PC-3 (cell line): ENCODE results near the gene ARRDC5. TPM values are rescaled to one million over a fixed set of nuclear protein-coding genes. Genes with fewer than 3 reads are reported as not detected.
"Not testable (repeated sequence)": the region's sequence is repeated elsewhere in the genome, so short reads cannot be mapped to it uniquely, and the experiment has no call there.

Source experiments
- ATAC-seq: fragments of 200-7000 bp; cut with Tn5 transposase; 2 replicates; pipeline ENCODE4 v1.9.1; 2020; ENCODE audit warnings: mild to moderate bottlenecking, moderate library complexity
- BruUV-seq: library from RNA; stranded (reverse); fragments of 400-500 nt; replicated peaks from 2 replicates; lab custom pipeline; 2021; lab: Mats Ljungman, UMichigan
- CTCF ChIA-PET: fragments of 300-600 bp; sonication (Branson Sonifier 250); formaldehyde crosslinking; loops from one replicate; lab custom pipeline; 2022; ENCODE audit warnings: antibody characterized with exemption; lab: Charles Lee
- POLR2A ChIA-PET: fragments of 300-600 bp; sonication (Branson Sonifier 250); formaldehyde crosslinking; loops from one replicate; lab custom pipeline; 2022; ENCODE audit warnings: antibody characterized with exemption; ENCODE audit not compliant: unreplicated experiment; lab: Charles Lee
- DNase-seq: peaks from one replicate; pipeline ENCODE4 v3.0.0-alpha.2; 2015
- H2AFZ ChIP-seq: fragments of 300-600 bp; sonication (generic); 2 replicates; pipeline ENCODE4 v1.6.0; 2016; ENCODE audit warnings: antibody characterized with exemption, low read length
- H3F3A ChIP-seq: fragments of 300-600 bp; sonication (generic); one replicate; pipeline ENCODE4 v1.6.0; 2017; ENCODE audit warnings: antibody characterized with exemption, low read length, control low read depth, mild to moderate bottlenecking; ENCODE audit not compliant: unreplicated experiment
- H3K27ac ChIP-seq: fragments of 300-600 bp; sonication (generic); 2 replicates; pipeline ENCODE4 v1.5.1; 2016; ENCODE audit warnings: mild to moderate bottlenecking, low read length
- H3K27me3 ChIP-seq: fragments of 300-600 bp; sonication (generic); 2 replicates; pipeline ENCODE4 v1.6.1; 2016; ENCODE audit warnings: low read length, mixed read lengths
- H3K36me3 ChIP-seq: fragments of 300-600 bp; sonication (generic); 2 replicates; pipeline ENCODE4 v1.6.1; 2016; ENCODE audit warnings: low read depth, mixed run types, low read length, mixed read lengths
- H3K4me1 ChIP-seq: fragments of 300-600 bp; sonication (generic); 2 replicates; pipeline ENCODE4 v1.5.1; 2016; ENCODE audit warnings: low read length; ENCODE audit not compliant: insufficient read depth
- H3K4me2 ChIP-seq: fragments of 300-600 bp; sonication (generic); 2 replicates; pipeline ENCODE4 v1.6.0; 2016; ENCODE audit warnings: low read length
- H3K4me3 ChIP-seq: fragments of 300-600 bp; sonication (generic); 2 replicates; pipeline ENCODE4 v1.5.1; 2016; ENCODE audit warnings: mild to moderate bottlenecking, low read length, mixed read lengths
- H3K79me2 ChIP-seq: fragments of 300-600 bp; sonication (generic); 2 replicates; pipeline ENCODE4 v1.6.1; 2017; ENCODE audit warnings: low read length, mixed read lengths
- H3K9ac ChIP-seq: fragments of 300-600 bp; sonication (generic); 2 replicates; pipeline ENCODE4 v1.6.0; 2016; ENCODE audit warnings: mild to moderate bottlenecking, low read length
- H3K9me2 ChIP-seq: fragments of 300-600 bp; sonication (generic); replicated peaks from 2 replicates; pipeline ENCODE4 v1.6.1; 2016; ENCODE audit warnings: mixed run types, low read length, mixed read lengths
- H3K9me3 ChIP-seq: fragments of 300-600 bp; sonication (generic); 2 replicates; pipeline ENCODE4 v1.6.1; 2016; ENCODE audit warnings: low read length, mixed read lengths
- H4K20me1 ChIP-seq: fragments of 300-600 bp; sonication (generic); 2 replicates; pipeline ENCODE4 v1.6.1; 2016; ENCODE audit warnings: low read length, mixed read lengths
- EZH2 ChIP-seq: fragments of 300-600 bp; sonication (generic); IDR thresholded peaks from one replicate; pipeline ENCODE4 v1.6.1; 2017; ENCODE audit warnings: antibody characterized with exemption, mild to moderate bottlenecking, low read length; ENCODE audit not compliant: unreplicated experiment
- EZH2phosphoT487 ChIP-seq: fragments of 300-600 bp; sonication (generic); IDR thresholded peaks from 2 replicates; pipeline ENCODE4 v1.6.1; 2018; ENCODE audit warnings: mild to moderate bottlenecking, antibody characterized with exemption, low read length, borderline replicate concordance
- intact Hi-C: fragments of 100-400 bp; cut with micrococcal nuclease; formaldehyde crosslinking; loops from 2 replicates; pipeline ENCODE4 v1.9.0; 2023
- total RNA-seq: library from RNA; depleted of rRNA; stranded (reverse); fragments of >200 nt; gene quantifications from 2 replicates; pipeline ENCODE4 v1.2.3, GENCODE V29; 2014
- TF ChIP-seq, protein P1 (sequence below): fragments of 300-600 bp; sonication (generic); conservative IDR thresholded peaks from 2 replicates; pipeline ENCODE4 v1.5.1; 2017; ENCODE audit warnings: antibody characterized with exemption, low read depth, mild to moderate bottlenecking, low read length

The ARRDC5 gene
- total RNA-seq, 1 experiment from 2014 or later: not detected

DNA sequence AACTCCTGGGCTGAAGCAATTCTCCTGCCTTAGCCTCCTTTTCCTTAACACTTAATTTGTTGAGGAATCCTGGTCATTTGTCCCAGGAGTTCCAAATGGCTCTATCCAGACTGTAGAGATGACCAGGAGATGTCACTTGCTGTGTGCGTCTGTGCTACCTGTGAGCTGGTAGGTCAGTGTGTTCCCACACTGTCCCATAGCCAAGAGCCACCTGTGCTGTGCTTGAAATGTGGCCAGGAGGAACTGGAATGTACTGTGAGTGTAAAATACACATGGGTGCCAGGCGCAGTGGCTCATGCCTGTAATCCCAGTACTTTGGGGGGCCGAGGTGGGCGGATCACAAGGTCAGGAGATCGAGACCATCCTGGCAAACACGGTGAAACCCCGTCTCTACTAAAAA, 36.8 kb upstream of the ARRDC5 start:
- BruUV-seq: no TSS peak
- H3K27me3 ChIP-seq: no peaks in the 10 kb centered on the region
- no peaks in the 10 kb centered on the region for H3F3A ChIP-seq
- intact Hi-C loops: no loop called here
- H3K27ac ChIP-seq: no peak overlapping the region
- ChIA-PET CTCF (no interaction called here), POLR2A (no interaction called here)
- no peak overlapping the region for H2AFZ ChIP-seq
- H3K9me3 ChIP-seq: no peaks in the 10 kb centered on the region
- peaks cover 64% of the 10 kb centered on the region for H3K79me2 ChIP-seq
- H3K9me2 ChIP-seq: no peaks in the 10 kb centered on the region
- no peak overlapping the region for H3K9ac ChIP-seq
- ATAC-seq (no peak), DNase-seq (no peak)
- H3K4me3 ChIP-seq: no peak overlapping the region
- no peak for TF ChIP-seq EZH2phosphoT487
- TF ChIP-seq, protein P1, sequence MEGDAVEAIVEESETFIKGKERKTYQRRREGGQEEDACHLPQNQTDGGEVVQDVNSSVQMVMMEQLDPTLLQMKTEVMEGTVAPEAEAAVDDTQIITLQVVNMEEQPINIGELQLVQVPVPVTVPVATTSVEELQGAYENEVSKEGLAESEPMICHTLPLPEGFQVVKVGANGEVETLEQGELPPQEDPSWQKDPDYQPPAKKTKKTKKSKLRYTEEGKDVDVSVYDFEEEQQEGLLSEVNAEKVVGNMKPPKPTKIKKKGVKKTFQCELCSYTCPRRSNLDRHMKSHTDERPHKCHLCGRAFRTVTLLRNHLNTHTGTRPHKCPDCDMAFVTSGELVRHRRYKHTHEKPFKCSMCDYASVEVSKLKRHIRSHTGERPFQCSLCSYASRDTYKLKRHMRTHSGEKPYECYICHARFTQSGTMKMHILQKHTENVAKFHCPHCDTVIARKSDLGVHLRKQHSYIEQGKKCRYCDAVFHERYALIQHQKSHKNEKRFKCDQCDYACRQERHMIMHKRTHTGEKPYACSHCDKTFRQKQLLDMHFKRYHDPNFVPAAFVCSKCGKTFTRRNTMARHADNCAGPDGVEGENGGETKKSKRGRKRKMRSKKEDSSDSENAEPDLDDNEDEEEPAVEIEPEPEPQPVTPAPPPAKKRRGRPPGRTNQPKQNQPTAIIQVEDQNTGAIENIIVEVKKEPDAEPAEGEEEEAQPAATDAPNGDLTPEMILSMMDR: no peak
- TF ChIP-seq EZH2: no peak
- no peak overlapping the region for H3K4me2 ChIP-seq
- no peaks in the 10 kb centered on the region for H3K4me1 ChIP-seq
- H4K20me1 ChIP-seq: peaks cover 34% of the 10 kb centered on the region
- peaks cover 64% of the 10 kb centered on the region for H3K36me3 ChIP-seq

DNA sequence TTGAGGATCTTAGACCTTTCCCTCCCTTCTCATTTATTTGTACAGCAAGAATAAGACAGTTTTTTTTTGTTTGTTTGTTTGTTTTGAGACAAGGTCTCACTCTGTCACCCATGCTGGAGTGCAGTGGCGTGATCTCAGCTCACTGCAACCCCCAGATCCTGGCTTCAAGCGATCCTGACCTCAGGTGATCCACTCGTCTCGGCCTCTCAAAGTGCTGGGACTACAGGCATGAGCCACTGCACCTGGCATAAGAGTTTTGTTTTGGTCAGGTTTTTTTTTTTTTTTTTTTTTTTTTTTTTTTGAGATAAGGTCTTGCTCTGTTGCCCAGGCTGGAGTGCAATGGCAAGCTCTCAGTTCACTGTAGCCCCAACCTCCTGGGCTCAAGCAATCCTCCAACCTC, 35.8 kb upstream of the ARRDC5 start:
- H3K9me2 ChIP-seq, H2AFZ ChIP-seq, POLR2A ChIA-PET, H3K4me3 ChIP-seq, H3K9me3 ChIP-seq, BruUV-seq, H3K9ac ChIP-seq, ATAC-seq, DNase-seq, intact Hi-C loops, H3F3A ChIP-seq, H3K27me3 ChIP-seq, CTCF ChIA-PET, H3K4me2 ChIP-seq, H3K27ac ChIP-seq, H3K4me1 ChIP-seq: not testable (repeated sequence)
- Histone ChIP-seq H3K36me3 (peaks cover 64% of the 10 kb centered on the region), H3K79me2 (peaks cover 67% of the 10 kb centered on the region), H4K20me1 (peaks cover 37% of the 10 kb centered on the region)

DNA sequence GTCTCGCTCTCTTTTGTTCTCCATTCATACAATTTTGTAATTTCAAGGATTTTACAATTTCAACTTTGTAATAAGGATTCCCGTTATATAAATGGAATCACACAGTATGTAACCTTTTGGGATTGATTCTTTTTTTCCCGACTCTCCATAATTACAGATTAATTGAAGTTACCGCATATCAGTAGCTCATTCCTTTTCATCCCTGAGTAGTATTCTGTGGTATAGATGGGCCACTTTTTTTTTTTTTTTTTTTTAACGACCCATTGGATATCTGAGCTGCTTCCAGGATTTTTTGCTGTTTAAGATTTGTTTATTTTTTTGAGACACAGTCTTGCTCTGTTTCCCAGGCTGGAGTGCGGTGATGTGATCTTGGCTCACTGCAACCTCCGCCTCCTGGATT, 34.4 kb upstream of the ARRDC5 start:
- no peak overlapping the region for H2AFZ ChIP-seq
- no peak overlapping the region for H3K27ac ChIP-seq
- H4K20me1 ChIP-seq: peaks cover 47% of the 10 kb centered on the region
- ATAC-seq: no peak
- peaks cover 17% of the 10 kb centered on the region for H3K4me1 ChIP-seq
- H3K4me3 ChIP-seq: no peak overlapping the region
- H3K27me3 ChIP-seq: no peaks in the 10 kb centered on the region
- ChIA-PET CTCF (interaction anchor here (0.6 kb wide), 1 partner anchor 128 kb away, joined by 9 read pairs; no protein-coding TSS in a partner anchor), POLR2A (no interaction called here)
- H3K79me2 ChIP-seq: peaks cover 75% of the 10 kb centered on the region
- no peak for DNase-seq
- H3K36me3 ChIP-seq: peaks cover 66% of the 10 kb centered on the region
- no peaks in the 10 kb centered on the region for H3K9me2 ChIP-seq
- no peaks in the 10 kb centered on the region for H3F3A ChIP-seq
- TF ChIP-seq EZH2 (no peak), EZH2phosphoT487 (no peak)
- TF ChIP-seq, protein P1: no peak
- BruUV-seq: no TSS peak
- H3K4me2 ChIP-seq: no peak overlapping the region
- intact Hi-C loops: no loop called here
- no peak overlapping the region for H3K9ac ChIP-seq
- no peaks in the 10 kb centered on the region for H3K9me3 ChIP-seq
